Renal pelvis (tissue), 4 donors: Measurements from ENCODE around the gene NFE2L3. TPM values are rescaled to one million over a fixed set of nuclear protein-coding genes. Genes with fewer than 3 reads are reported as not detected.
"Not testable (repeated sequence)": the region's sequence is repeated elsewhere in the genome, so short reads cannot be mapped to it uniquely, and the experiment has no call there.

Source experiments
- DNase-seq: peaks from one replicate; pipeline ENCODE4 v3.0.0-alpha.2; 2013
- polyA plus RNA-seq, 3 donors: library from polyadenylated mRNA; unstranded; fragments of 120-200 nt; gene quantifications; one replicate each; pipeline ENCODE4 v1.2.1, GENCODE V29; 2013; ENCODE audit not compliant: insufficient read length in 3 of 3

NFE2L3 gene
- polyA plus RNA-seq, 3 donors = 25.2 to 40.3 (median 38.5) TPM

GRCh38 chr7:26162431-26162830, 10.4 kb downstream of the NFE2L3 start:
- no peak for DNase-seq

- DNase-seq = not testable (repeated sequence)
Measured at GRCh38 chr7:26163804-26164203, 11.8 kb downstream of the NFE2L3 start.

GRCh38 chr7:26165950-26166683, 14.1 kb downstream of the NFE2L3 start:
- DNase-seq = no peak

- no peak for DNase-seq
Measured at GRCh38 chr7:26166684-26167266, 14.8 kb downstream of the NFE2L3 start.

- no peak for DNase-seq
Measured at GRCh38 chr7:26167303-26167934, 15.4 kb downstream of the NFE2L3 start.

- DNase-seq = no peak
Measured at GRCh38 chr7:26168458-26169023, 16.5 kb downstream of the NFE2L3 start.

- DNase-seq = no peak
Measured at GRCh38 chr7:26169271-26169670, 17.3 kb downstream of the NFE2L3 start.

GRCh38 chr7:26170663-26171062, 18.7 kb downstream of the NFE2L3 start:
- no peak for DNase-seq

- no peak for DNase-seq
Measured at GRCh38 chr7:26171601-26172000, 19.6 kb downstream of the NFE2L3 start.

GRCh38 chr7:26172048-26172447, 20.1 kb downstream of the NFE2L3 start:
- no peak for DNase-seq

GRCh38 chr7:26175903-26176302, 23.9 kb downstream of the NFE2L3 start:
- DNase-seq = not testable (repeated sequence)

- DNase-seq = not testable (repeated sequence)
Measured at GRCh38 chr7:26176696-26177095, 24.7 kb downstream of the NFE2L3 start.

- not testable (repeated sequence) for DNase-seq
Measured at GRCh38 chr7:26177269-26177668, 25.3 kb downstream of the NFE2L3 start.

GRCh38 chr7:26178272-26178960, 26.4 kb downstream of the NFE2L3 start:
- DNase-seq = no peak

- DNase-seq = no peak
Measured at GRCh38 chr7:26179422-26179821, 27.4 kb downstream of the NFE2L3 start.

GRCh38 chr7:26179826-26180497, 28.0 kb downstream of the NFE2L3 start:
- DNase-seq = no peak

- DNase-seq = no peak
Measured at GRCh38 chr7:26180792-26181198, 28.8 kb downstream of the NFE2L3 start.

GRCh38 chr7:26181474-26182227, 29.7 kb downstream of the NFE2L3 start:
- DNase-seq = no peak

GRCh38 chr7:26182283-26182682, 30.3 kb downstream of the NFE2L3 start:
- no peak for DNase-seq

- DNase-seq = no peak
Measured at GRCh38 chr7:26182706-26183105, 30.7 kb downstream of the NFE2L3 start.
